ENCODE measurements around the gene LENG9.

LENG9 gene

DNA sequence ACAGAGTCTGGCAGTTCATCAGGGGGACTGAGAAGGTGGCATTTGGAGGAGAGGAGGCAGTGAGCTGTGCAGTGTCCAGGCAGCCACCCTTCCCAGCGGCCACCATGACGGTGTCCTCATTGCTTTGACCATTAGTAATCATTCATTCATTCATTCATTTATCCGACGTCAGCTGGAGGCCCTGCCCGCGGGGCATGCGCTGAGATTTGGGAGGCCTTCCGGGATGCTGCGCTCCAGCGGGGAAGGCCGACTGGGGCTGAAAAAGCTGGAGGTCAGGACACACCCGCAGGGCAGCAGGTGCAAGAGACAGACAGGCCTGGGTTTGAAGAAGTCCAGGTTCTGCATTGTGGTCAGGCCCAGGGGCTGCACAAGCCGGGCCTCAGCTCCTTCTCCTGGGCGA is 39.4 kb downstream of the LENG9 start:
- H3K9ac ChIP-seq (ENCODE audit: low read length), result no peak overlapping the region

DNA sequence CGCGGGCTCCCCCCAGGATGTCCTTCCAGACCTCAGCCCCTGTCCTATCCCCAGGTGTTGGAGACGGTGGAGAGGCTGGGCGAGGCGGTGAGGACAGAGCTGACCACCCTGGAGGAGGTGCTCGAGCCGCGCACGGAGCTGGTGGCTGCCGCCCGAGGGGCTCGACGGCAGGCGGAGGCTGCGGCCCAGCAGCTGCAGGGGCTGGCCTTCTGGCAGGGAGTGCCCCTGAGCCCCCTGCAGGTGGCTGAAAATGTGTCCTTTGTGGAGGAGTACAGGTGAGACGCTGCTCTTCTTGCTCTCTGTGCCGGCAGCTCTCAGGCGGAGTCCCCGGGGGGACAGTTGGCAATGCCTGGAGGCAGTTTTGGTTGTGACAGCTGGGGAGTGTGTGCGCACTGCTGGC is 41.4 kb downstream of the LENG9 start:
- Histone ChIP-seq H3K4me1 (ENCODE audit: low read length) (no peaks in the 10 kb centered on the region), H3K27me3 (replicated peaks; ENCODE audit: insufficient read depth, low read length) (peaks cover 87% of the 10 kb centered on the region), H3F3A (ENCODE audit: insufficient read depth, low read length) (no peaks in the 10 kb centered on the region), H3K4me3 (ENCODE audit: low read length) (no peak overlapping the region), H3K36me3 (replicated peaks; ENCODE audit: insufficient read depth, low read length) (no peaks in the 10 kb centered on the region), H2AFZ (ENCODE audit: low read length) (no peak overlapping the region), H3K27ac (ENCODE audit: low read length) (no peak overlapping the region), H3K9ac (ENCODE audit: low read length) (no peak overlapping the region), H4K20me1 (ENCODE audit: insufficient read depth, low read length) (no peaks in the 10 kb centered on the region), H3K9me2 (replicated peaks; ENCODE audit: insufficient read depth, low read length) (no peaks in the 10 kb centered on the region), H3K79me2 (ENCODE audit: low read length) (no peaks in the 10 kb centered on the region), H3K9me3 (replicated peaks; ENCODE audit: insufficient read depth, low read length) (no peaks in the 10 kb centered on the region), H3K4me2 (ENCODE audit: low read depth, low read length) (no peak overlapping the region)
- TF ChIP-seq, protein P1, sequence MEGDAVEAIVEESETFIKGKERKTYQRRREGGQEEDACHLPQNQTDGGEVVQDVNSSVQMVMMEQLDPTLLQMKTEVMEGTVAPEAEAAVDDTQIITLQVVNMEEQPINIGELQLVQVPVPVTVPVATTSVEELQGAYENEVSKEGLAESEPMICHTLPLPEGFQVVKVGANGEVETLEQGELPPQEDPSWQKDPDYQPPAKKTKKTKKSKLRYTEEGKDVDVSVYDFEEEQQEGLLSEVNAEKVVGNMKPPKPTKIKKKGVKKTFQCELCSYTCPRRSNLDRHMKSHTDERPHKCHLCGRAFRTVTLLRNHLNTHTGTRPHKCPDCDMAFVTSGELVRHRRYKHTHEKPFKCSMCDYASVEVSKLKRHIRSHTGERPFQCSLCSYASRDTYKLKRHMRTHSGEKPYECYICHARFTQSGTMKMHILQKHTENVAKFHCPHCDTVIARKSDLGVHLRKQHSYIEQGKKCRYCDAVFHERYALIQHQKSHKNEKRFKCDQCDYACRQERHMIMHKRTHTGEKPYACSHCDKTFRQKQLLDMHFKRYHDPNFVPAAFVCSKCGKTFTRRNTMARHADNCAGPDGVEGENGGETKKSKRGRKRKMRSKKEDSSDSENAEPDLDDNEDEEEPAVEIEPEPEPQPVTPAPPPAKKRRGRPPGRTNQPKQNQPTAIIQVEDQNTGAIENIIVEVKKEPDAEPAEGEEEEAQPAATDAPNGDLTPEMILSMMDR (IDR thresholded peaks at IDR 0.05; ENCODE audit: low read length), result no peak
- no peak for DNase-seq

More for the DNA sequence above, 39.4 kb downstream of the LENG9 start:
- no peaks in the 10 kb centered on the region for H3F3A ChIP-seq (ENCODE audit: insufficient read depth, low read length)
- H3K79me2 ChIP-seq (ENCODE audit: low read length), result no peaks in the 10 kb centered on the region
- H3K4me1 ChIP-seq (ENCODE audit: low read length), result no peaks in the 10 kb centered on the region
- TF ChIP-seq, protein P1 (IDR thresholded peaks at IDR 0.05; ENCODE audit: low read length), result no peak
- no peak overlapping the region for H3K4me2 ChIP-seq (ENCODE audit: low read depth, low read length)
- H3K4me3 ChIP-seq (ENCODE audit: low read length), result no peak overlapping the region
- no peaks in the 10 kb centered on the region for H3K36me3 ChIP-seq (replicated peaks; ENCODE audit: insufficient read depth, low read length)
- no peak overlapping the region for H2AFZ ChIP-seq (ENCODE audit: low read length)
- DNase-seq, result no peak
- H3K27me3 ChIP-seq (replicated peaks; ENCODE audit: insufficient read depth, low read length), result peaks cover 89% of the 10 kb centered on the region
- H3K9me3 ChIP-seq (replicated peaks; ENCODE audit: insufficient read depth, low read length), result no peaks in the 10 kb centered on the region
- H3K27ac ChIP-seq (ENCODE audit: low read length), result no peak overlapping the region
- H4K20me1 ChIP-seq (ENCODE audit: insufficient read depth, low read length), result no peaks in the 10 kb centered on the region
- no peaks in the 10 kb centered on the region for H3K9me2 ChIP-seq (replicated peaks; ENCODE audit: insufficient read depth, low read length)

DNA sequence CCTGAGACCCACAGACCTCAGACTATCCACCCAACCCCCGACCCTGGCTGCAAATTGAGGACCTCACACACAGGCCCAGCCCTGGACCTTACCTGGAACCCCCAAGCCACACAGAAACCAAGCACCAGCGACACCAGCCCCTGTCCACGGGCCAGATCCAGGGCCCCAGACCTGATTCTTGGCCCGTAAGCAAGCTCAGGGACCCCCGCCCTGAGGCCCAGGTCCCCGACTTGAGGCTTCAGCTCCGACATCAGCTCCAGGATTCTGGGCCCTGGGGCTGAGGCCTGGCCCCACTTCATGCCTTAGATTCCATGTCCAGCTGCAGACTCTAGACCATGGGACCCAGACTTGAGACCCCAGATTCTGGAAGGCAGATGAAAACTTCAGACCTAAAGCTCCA is 42.1 kb downstream of the LENG9 start:
- H3K79me2 ChIP-seq (ENCODE audit: low read length), result no peaks in the 10 kb centered on the region
- no peaks in the 10 kb centered on the region for H3F3A ChIP-seq (ENCODE audit: insufficient read depth, low read length)
- H3K4me1 ChIP-seq (ENCODE audit: low read length), result no peaks in the 10 kb centered on the region
- no peak overlapping the region for H3K27ac ChIP-seq (ENCODE audit: low read length)
- H3K9ac ChIP-seq (ENCODE audit: low read length), result no peak overlapping the region
- peaks cover 87% of the 10 kb centered on the region for H3K27me3 ChIP-seq (replicated peaks; ENCODE audit: insufficient read depth, low read length)
- no peak overlapping the region for H3K4me2 ChIP-seq (ENCODE audit: low read depth, low read length)
- H3K36me3 ChIP-seq (replicated peaks; ENCODE audit: insufficient read depth, low read length), result no peaks in the 10 kb centered on the region
- H2AFZ ChIP-seq (ENCODE audit: low read length), result no peak overlapping the region
- H3K9me3 ChIP-seq (replicated peaks; ENCODE audit: insufficient read depth, low read length), result no peaks in the 10 kb centered on the region
- TF ChIP-seq EZH2phosphoT487 (IDR thresholded peaks at IDR 0.05; ENCODE audit: low read length) (no peak), EZH2 (optimal IDR thresholded peaks at IDR 0.05; ENCODE audit: low read depth, low read length) (no peak)
- TF ChIP-seq, protein P1 (IDR thresholded peaks at IDR 0.05; ENCODE audit: low read length), result no peak
- no peak for DNase-seq
- no peaks in the 10 kb centered on the region for H3K9me2 ChIP-seq (replicated peaks; ENCODE audit: insufficient read depth, low read length)
- no peaks in the 10 kb centered on the region for H4K20me1 ChIP-seq (ENCODE audit: insufficient read depth, low read length)
- no peak overlapping the region for H3K4me3 ChIP-seq (ENCODE audit: low read length)

DNA sequence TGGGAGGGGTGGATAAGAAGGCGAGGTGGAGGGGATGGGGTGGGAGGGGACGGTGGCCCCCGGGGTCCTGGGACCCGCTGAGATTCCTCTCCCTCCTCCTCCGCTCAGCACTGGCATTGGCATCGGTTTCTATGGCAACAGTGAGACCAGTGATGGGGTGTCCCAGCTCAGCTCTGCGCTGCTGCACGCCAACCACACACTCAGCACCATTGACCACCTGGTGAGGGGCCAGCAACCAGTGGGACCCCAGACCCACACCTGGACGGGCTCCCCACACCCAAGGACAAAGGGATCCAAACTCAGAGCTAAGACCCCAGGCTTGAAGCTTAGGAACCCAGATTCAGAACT is 42.4 kb downstream of the LENG9 start:
- Histone ChIP-seq H3K27ac (ENCODE audit: low read length) (no peak overlapping the region), H3K36me3 (replicated peaks; ENCODE audit: insufficient read depth, low read length) (no peaks in the 10 kb centered on the region), H3K9ac (ENCODE audit: low read length) (no peak overlapping the region), H3K4me1 (ENCODE audit: low read length) (no peaks in the 10 kb centered on the region), H4K20me1 (ENCODE audit: insufficient read depth, low read length) (no peaks in the 10 kb centered on the region), H3K9me3 (replicated peaks; ENCODE audit: insufficient read depth, low read length) (no peaks in the 10 kb centered on the region), H3K27me3 (replicated peaks; ENCODE audit: insufficient read depth, low read length) (peaks cover 87% of the 10 kb centered on the region), H3K4me2 (ENCODE audit: low read depth, low read length) (no peak overlapping the region), H3K79me2 (ENCODE audit: low read length) (no peaks in the 10 kb centered on the region), H3F3A (ENCODE audit: insufficient read depth, low read length) (no peaks in the 10 kb centered on the region), H2AFZ (ENCODE audit: low read length) (no peak overlapping the region), H3K9me2 (replicated peaks; ENCODE audit: insufficient read depth, low read length) (no peaks in the 10 kb centered on the region), H3K4me3 (ENCODE audit: low read length) (no peak overlapping the region)
- DNase-seq, result no peak
- TF ChIP-seq, protein P1 (IDR thresholded peaks at IDR 0.05; ENCODE audit: low read length), result no peak
- TF ChIP-seq EZH2 (optimal IDR thresholded peaks at IDR 0.05; ENCODE audit: low read depth, low read length) (no peak), EZH2phosphoT487 (IDR thresholded peaks at IDR 0.05; ENCODE audit: low read length) (no peak)

Measured in MM.1S (cell line).